ENCODE measurements around the gene TEX54. TPM values are rescaled to one million over a fixed set of nuclear protein-coding genes. Genes with fewer than 3 reads are reported as not detected.
"Not testable (repeated sequence)": the region's sequence is repeated elsewhere in the genome, so short reads cannot be mapped to it uniquely, and the experiment has no call there.

The TEX54 gene
- total and polyA plus RNA-seq, 2 of the 13 experiments (the other 11 are each of a cell fraction or from before 2014, with no cell fraction given) = not detected

- 94% methylated on average over 16 of the region's 16 CpGs for WGBS (ENCODE audit: low lambda C conversion rate)
- ChIA-PET CTCF (ENCODE audit: low intra/inter-chr PET ratio, low total read pairs) (interaction anchor here (3.0 kb wide), 1 partner anchor 75 kb away, joined by 25 read pairs; the partner anchor contains the start of gene TMEM179B), POLR2A (interaction anchor here (0.9 to 2.4 kb wide), 11 partner anchors 10 to 197 kb away, joined by 3 to 39 read pairs (median 5); partner anchors contain the start of genes C11orf98, CSKMT, LBHD1 and SLC3A2)
- H3K9me3 ChIP-seq (ENCODE audit: low read length); H3K27me3 ChIP-seq (ENCODE audit: control insufficient read depth in 1 of 2, insufficient read depth in 2 of 2, low read length in 2 of 2); H4K20me1 ChIP-seq (ENCODE audit: insufficient read depth, low read length); FAIRE-seq; BruUV-seq (replicated peaks); DNase-seq (ENCODE audit: low spot score); ATAC-seq; H3K4me3 ChIP-seq (replicated peaks in 1 of 3; ENCODE audit: insufficient read depth in 1 of 3, low read depth in 2 of 3, low read length in 3 of 3); H2AFZ ChIP-seq (ENCODE audit: low read length); in situ Hi-C loops (cut with HindIII; ENCODE audit: extremely low pct_ligation_motif_present, low pct_unique_long_range_greater_than_20kb): not testable (repeated sequence)
- H3K27ac ChIP-seq (ENCODE audit: extremely low read length, insufficient read depth, low read length) = peak overlapping the region; percentile 59
- H3K4me2 ChIP-seq (ENCODE audit: low read depth, low read length) = peak overlapping the region; percentile 47; the same call in 1 of the 2 replicates
- H3K9ac ChIP-seq (ENCODE audit: insufficient read depth, low read depth, low read length) = 0 out of 2 replicates have a peak overlapping the region, but pooled peaks have one; percentile 44
- intact Hi-C loops (cut with micrococcal nuclease; ENCODE audit: unreplicated experiment) = loop anchor here (1.0 to 5.0 kb wide), 2 partner anchors 75 to 129 kb away; no protein-coding TSS in a partner anchor
- TF ChIP-seq ZBTB38 (CRISPR knock-in tag; IDR thresholded peaks at IDR 0.05) (peak; percentile 68; the same call in 1 of the 2 replicates), TFDP2 (CRISPR knock-in tag; IDR thresholded peaks at IDR 0.05) (peak; percentile 5; the same call in 1 of the 2 replicates), MAFG (CRISPR knock-in tag; IDR thresholded peaks at IDR 0.05) (0 out of 2 replicates have a peak, but pooled peaks have one; percentile 39), THAP9 (CRISPR knock-in tag; IDR thresholded peaks at IDR 0.05; ENCODE audit: borderline replicate concordance) (0 out of 2 replicates have a peak, but pooled peaks have one; percentile 30)
- H3K79me2 ChIP-seq (ENCODE audit: insufficient read depth, low read length) = peaks cover 64% of the 10 kb centered on the region
- H3K4me1 ChIP-seq (ENCODE audit: insufficient read depth, low read length) = peaks cover 67% of the 10 kb centered on the region
- peaks cover 4 to 10% of the 10 kb centered on the region in 2 experiments; a peak in 3 of 5 replicates for H3K36me3 ChIP-seq (replicated peaks in 1 of 2; ENCODE audit: control insufficient read depth in 1 of 2, insufficient read depth in 2 of 2, low read length in 2 of 2)
Observed at GRCh38 chr11:62861564-62862192, 29.0 kb upstream of the TEX54 start.
